ENCODE measurements around the gene PCNX1. TPM values are rescaled to one million over a fixed set of nuclear protein-coding genes. Genes with fewer than 3 reads are reported as not detected.
"Not testable (repeated sequence)": the region's sequence is repeated elsewhere in the genome, so short reads cannot be mapped to it uniquely, and the experiment has no call there.

PCNX1 gene
- total RNA-seq, 1 donor from 2014 or later = 89.0 TPM

DNA sequence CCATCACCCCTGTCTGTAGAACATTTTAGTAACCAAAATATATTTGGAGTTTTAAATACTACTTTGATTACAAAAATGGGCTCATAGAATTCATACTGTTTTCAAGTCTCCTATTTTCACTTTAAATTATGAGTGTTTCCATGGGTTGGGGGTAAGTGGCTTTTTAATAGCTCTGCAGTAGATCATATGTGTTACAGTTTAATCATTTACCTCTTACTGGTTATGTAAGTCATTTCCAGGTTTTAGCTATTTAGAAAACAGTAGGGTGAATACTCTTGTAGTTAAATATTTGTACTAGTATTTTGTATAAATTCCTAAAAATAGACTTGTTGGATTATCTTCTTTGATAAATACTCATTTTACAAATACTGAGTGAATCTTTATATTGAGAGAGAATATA lies 8.2 kb downstream of the PCNX1 start:
- no peak for DNase-seq (ENCODE audit: low spot score)

DNA sequence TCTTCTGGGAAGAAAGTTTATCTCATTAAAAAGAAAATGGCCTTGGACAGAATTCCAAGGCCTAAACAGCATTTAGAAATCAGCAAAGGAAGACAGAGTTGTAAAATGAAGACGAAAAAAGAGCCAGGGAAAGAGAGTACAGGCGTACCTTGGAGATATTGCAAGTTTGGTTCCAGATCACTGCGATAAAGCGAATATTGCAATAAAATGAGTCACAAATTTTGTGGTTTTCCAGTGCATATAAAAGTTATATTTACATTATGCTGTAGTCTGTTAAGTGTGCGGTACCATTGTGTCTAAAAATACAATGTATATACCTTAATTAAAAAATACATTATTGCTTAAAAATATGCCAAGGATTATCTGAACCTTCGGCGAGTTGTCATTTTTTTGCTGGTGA lies 9.0 kb downstream of the PCNX1 start:
- DNase-seq (ENCODE audit: low spot score) = no peak

- no peak for DNase-seq (ENCODE audit: low spot score)
Measured at GRCh38 chr14:70916799-70917198, 9.5 kb downstream of the PCNX1 start.

DNA sequence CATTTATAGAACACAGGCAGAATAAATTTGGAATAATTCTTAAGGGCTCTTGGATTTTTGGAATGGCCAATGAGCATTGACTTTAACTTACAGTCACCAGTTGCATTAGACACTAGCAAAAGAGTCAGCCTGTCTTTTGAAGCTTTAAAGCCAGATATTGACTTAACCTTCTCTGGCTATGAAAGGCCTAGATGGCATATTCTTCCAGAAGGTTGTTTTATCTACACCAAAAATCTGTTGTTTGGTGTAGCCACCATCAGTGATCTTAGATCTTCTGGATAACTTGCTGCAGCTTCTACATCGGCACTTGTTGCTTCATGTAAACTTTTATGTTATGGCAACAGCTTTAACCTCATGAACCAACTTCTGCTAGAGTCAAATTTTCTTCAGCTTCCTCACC lies 10.4 kb downstream of the PCNX1 start:
- DNase-seq (ENCODE audit: low spot score) = no peak

DNA sequence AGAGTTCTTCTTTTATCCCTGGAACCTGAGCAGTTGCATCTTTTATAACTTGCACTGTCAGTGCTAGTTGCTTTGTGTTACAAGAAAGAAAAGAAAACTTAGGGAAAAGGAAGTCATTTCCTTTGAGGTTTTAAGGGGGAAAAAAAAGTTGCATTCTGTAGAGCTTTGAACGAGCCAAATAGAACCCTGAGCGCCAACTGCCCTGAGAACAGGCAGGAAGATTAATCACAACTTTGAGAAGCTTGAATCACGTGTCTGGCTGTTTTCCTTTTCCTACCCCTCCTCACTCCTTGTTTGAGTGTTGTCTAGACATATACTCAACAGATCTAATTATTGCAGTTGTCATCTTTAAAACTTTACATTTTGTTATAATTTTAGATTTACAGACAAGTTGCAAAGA lies 12.5 kb downstream of the PCNX1 start:
- DNase-seq (ENCODE audit: low spot score) = no peak

GRCh38 chr14:70920608-70921007 lies 13.3 kb downstream of the PCNX1 start:
- DNase-seq (ENCODE audit: low spot score) = no peak

DNA sequence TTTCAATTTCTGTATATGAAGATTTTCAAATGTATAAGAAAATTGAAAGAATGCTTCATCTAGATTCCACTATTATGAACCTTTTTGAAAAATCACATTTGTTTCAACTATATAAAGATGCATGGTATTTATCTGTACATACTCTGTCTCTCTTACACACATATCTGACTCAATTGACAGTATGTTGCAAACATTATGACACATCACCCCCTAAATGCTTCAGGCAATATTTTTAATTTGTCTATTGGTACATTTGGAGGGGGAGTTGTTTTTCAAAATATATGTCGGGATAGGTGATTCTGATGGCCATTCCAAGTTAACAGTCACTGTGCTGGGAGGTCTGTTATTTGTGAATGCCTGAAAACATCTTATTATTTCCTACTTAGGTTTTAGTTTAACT lies 14.4 kb downstream of the PCNX1 start:
- DNase-seq (ENCODE audit: low spot score) = no peak

DNA sequence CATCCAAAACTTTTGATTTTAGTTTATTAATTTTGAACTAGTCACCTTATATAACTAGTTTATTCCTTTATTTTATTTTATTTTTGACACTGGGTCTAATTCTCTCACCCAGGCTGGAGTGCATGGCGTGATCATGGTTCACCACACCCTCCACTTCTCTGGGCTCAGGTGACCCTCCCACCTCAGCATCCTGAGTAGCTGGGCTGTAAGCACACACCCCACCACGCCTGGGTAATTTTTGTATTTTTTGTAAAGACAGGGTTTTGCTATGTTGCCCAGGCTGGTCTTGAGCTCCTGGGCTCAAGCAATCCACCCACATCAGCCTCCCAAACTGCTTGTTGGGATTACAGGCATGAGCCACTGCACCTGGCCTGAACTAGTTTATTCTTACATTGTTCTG lies 17.3 kb downstream of the PCNX1 start:
- DNase-seq (ENCODE audit: low spot score) = no peak

GRCh38 chr14:70926235-70926830 lies 19.1 kb downstream of the PCNX1 start:
- DNase-seq (ENCODE audit: low spot score) = no peak

- DNase-seq (ENCODE audit: low spot score) = no peak
Measured at GRCh38 chr14:70931008-70931407, 23.7 kb downstream of the PCNX1 start.

- DNase-seq (ENCODE audit: low spot score) = no peak
Measured at GRCh38 chr14:70934084-70934483, 26.8 kb downstream of the PCNX1 start.

GRCh38 chr14:70934502-70935134 lies 27.4 kb downstream of the PCNX1 start:
- no peak for DNase-seq (ENCODE audit: low spot score)

DNA sequence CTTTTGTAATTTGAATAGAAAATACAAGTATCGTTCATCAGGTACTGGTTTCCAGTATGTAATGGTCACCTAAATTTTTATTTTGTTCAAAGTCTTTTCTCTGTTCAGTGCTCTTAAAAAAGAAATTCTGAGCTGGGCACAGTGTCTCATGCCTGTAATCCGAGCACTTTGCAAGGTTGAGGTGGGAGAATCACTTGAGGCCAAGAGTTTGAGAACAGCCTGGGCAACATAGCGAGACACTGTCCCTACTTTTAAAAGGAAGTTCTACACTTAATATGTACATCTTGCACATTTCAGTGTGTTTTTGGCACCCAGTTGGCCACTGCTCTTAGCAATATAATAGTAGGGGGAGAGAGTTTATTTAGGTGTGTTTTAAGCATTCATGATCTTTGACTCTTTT lies 27.9 kb downstream of the PCNX1 start:
- DNase-seq (ENCODE audit: low spot score) = no peak

GRCh38 chr14:70939693-70940092 lies 32.4 kb downstream of the PCNX1 start:
- DNase-seq (ENCODE audit: low spot score) = not testable (repeated sequence)

DNA sequence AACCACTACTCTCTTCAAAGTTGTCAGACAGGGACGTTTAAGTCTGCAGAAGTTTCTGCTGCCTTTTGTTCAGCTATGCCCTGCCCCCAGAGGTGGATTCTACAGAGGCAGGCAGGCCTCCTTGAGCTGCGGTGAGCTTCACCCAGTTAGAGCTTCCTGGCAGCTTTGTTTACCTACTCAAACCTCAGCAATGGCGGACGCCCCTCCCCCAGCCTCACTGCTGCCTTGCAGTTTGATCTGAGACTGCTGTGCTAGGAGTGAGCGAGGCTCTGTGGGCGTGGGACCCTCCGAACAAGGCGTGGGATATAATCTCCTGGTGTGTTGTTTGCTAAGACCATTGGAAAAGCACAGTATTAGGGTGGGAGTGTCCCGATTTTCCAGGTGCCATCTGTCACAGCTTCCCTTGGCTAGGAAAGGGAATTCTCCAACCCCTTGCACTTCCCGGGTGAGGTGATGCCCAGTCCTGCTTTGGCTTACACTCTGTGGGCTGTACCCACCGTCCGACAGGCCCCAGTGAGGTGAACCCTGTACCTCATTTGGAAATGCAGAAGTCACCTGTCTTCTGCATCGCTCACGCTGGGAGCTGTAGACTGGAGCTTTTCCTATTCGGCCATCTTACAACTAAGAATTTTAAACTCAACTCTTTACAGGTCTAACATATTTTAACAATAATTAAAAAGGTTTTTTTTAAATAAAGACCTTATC lies 34.5 kb downstream of the PCNX1 start:
- not testable (repeated sequence) for DNase-seq (ENCODE audit: low spot score)

DNA sequence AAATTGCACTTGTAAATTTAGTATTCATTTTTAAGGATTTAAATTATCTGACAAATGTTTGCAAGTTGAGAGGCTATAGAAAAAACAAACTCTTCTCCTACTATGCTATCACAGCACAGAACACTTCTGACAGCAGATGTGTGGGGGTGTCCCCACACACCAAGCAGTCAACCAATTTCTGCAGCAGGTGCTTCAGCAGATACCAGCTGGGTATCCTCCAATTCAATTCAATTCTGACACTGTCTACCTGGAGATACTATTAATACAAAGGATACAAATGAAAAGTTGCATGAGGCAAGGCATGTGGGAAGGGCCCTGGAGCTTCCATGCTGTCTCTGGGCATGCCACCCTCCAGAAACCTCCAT lies 35.1 kb downstream of the PCNX1 start:
- DNase-seq (ENCODE audit: low spot score) = no peak

DNA sequence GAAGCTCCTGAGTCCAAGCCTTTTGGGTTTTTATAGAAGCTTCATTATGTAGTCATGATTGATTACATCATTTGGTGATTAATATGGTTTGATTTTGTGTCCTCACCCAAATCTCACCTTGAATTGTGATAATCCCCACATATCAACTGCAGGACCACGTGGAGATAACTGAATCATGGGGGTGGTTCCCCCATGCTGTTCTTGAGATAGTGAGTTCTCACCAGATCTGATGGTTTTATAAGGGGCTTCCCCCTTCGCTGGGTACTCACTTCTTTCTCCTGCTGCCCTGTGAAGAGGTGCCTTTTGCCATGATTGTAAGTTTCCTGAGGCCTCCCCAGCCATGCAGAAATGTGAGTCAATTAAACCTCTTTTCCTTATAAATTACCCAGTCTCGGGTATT lies 35.5 kb downstream of the PCNX1 start:
- not testable (repeated sequence) for DNase-seq (ENCODE audit: low spot score)

DNA sequence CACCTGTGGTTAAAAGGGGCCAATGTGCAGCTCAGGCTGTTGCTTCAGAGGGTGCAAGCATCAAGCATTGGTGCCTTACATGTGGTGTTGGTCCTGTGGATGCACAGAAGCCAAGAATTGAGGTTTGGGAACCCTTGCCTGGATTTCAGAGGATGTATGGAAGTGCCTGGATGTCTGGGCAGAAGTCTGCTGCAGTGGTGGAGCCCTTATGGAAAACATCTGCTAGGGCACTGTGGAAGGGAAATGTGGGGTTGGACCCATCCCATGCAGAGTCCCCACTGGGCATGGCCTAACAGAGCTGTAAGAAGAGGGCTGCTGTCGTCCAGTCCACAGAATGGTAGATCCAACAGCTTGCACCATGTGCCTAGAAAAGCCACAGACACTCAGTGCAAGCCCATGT lies 36.6 kb downstream of the PCNX1 start:
- no peak for DNase-seq (ENCODE audit: low spot score)

- no peak for DNase-seq (ENCODE audit: low spot score)
Measured at GRCh38 chr14:70947739-70948138, 40.5 kb downstream of the PCNX1 start.

GRCh38 chr14:70952485-70952884 lies 45.2 kb downstream of the PCNX1 start:
- no peak for DNase-seq (ENCODE audit: low spot score)

- no peak for DNase-seq (ENCODE audit: low spot score)
Measured at GRCh38 chr14:70954068-70954467, 46.8 kb downstream of the PCNX1 start.

- DNase-seq (ENCODE audit: low spot score) = no peak
Measured at GRCh38 chr14:70955543-70956480, 48.6 kb downstream of the PCNX1 start.
